Activated CD4-positive, CD25-positive, alpha-beta regulatory T cell treated with anti-CD3 and anti-CD28 coated beads, Interleukin-2, amount 50 U/mL, for 24 hours (primary cell): Measurements from ENCODE around the gene SCYGR5.

Experiments
- ATAC-seq, 2 donors: fragments of 150-1000 bp; cut with Tn5 transposase; one replicate each; pipeline ENCODE4 v1.10.0; 2021; ENCODE audit warnings: mild to moderate bottlenecking in 1 of 2, moderate library complexity in 1 of 2

SCYGR5 gene

DNA sequence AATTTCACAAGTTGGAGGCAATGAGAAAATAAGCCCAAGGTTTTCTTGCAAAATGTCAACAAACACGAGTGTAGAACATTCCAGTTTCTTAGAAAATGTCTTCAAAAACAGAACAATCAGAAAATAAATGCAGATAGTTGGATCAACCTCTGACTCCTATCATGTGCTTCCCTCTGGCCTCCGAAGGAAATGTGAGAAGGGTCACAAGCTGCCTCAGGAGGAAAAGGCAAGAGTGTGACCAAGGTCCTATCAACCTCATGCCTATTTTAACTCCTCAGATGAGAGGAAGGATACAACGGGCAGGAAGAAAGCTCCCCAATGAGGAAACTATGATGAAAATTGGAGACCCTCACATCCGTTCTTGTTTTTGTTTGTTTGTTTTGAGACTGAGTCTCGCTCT, 7.9 kb downstream of the SCYGR5 start:
- ATAC-seq, result no peak

DNA sequence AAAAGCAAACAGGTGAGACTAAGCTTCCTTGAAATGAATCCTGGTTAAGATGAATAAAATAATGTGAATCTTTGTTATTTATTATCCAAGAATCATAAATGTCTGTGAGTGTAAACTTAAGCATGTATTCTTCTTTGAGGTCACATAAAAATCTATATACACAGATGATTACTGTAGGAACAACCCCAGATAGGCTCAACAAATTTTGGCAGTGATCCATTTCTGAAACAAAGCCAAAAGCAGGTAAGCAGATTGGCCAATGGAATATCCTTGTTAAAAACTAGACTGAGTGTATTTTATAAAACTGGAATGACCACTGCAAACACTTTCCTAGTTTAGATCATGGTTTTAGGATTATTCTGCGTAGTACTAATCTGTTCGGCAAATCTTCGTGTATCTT, 11.3 kb downstream of the SCYGR5 start:
- ATAC-seq, result no peak

DNA sequence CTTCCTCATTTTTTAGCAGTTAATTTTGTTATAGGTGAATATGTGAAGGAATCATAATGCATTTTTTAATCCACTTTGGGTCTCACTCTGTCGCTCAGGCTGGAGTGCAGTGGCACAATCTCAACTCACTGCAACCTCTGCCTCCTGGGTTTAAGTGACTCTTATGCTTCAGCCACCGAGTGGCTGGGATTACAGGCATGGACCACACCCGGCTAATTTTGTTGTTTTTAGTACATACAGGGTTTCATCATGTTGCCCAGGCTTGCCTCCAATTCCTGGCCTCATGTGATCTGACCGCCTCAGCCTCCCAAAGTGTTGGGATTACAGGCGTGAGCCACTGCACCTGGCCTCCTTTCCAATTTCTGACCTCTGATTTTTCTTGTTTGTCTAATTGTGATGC, 17.7 kb downstream of the SCYGR5 start:
- ATAC-seq, result no peak

DNA sequence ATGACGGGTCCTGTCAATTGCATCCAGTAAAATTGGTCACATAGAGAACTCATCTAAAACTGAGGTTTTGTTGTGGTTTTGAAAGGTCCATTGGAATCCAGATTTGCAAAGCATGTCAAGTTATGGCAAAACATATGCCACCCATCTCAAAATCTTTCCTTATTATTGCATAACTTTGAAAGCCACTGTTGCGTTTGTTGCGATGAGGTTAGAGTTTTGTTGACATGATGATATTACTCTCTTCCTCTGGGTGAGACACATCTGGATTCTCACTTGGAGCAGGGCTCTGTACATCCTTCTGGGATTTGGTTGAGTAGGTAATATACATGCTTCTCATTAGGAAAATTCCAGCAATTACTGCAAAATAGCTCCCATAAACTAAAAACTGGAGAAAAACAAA, 20.6 kb downstream of the SCYGR5 start:
- ATAC-seq, result no peak

DNA sequence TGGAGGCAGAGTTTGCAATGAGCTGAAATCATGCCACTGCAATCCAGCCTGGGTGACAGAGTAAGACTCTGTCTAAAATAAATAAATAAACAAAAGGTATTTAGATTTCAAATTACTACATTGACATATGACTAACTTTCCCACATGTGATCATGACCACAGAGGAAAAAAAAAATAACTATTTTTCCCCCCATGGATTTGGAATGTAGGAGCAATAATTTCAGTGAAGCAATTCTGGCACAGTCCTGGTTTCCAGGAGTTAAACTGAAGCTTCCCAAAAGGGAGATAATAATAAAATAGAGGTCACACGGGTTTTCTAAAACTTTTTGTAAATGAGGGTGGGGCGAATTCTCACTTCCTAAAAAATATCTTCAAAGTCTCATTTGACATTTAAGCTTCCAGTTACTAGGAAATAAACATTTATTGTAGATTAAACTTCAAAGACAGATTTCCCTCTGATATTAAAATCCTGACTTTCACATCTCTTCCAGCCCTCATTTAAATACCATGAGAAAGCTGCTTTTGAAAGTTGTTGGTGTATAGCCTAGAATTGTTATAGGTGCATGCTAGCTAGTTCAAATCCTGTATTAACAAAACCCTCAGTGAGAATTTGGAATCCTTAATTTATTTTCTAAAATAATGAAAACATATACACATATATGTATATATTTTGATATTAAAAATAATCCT, 30.5 kb downstream of the SCYGR5 start:
- no peak for ATAC-seq

DNA sequence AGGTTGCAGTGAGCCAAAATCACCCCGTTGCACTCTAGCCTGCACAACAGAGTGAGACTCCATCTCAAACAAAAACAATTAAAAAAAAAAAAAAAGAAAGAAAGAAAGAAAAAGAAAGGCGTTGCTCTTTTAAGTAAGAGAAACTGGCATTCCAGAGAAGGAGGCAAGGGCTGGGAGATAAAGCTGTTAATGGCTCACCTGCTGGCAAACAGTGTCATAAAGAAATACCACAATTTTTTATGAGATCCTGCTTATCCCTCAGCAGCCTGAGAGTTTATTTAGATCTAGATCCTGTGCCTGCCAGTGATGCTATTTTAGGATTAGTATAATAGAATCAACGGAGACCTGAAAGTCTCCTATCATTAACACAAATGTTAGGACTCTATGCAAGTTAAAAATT, 35.0 kb downstream of the SCYGR5 start:
- no peak for ATAC-seq

DNA sequence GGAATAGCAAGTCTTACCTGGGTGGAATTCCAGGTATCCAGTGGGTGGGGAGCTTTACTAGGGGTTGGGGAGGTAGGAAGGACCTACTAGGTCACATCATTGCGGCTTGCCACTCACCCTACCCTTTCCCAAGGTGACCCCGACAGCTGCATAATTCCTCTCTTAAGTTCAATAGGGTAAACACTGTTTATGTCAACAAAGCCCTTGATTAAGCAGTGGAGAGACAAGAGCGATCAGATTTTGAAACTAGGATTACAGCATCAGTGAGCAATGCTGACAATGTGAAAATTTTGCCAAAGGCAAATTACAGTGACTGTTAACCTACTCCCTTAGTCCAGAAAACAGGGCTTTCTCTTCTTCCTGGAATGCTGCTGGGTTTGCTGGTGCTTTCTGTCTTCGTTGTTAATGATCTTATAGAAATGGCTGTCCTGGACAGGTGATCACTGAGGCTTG, 36.7 kb downstream of the SCYGR5 start:
- ATAC-seq, result no peak

DNA sequence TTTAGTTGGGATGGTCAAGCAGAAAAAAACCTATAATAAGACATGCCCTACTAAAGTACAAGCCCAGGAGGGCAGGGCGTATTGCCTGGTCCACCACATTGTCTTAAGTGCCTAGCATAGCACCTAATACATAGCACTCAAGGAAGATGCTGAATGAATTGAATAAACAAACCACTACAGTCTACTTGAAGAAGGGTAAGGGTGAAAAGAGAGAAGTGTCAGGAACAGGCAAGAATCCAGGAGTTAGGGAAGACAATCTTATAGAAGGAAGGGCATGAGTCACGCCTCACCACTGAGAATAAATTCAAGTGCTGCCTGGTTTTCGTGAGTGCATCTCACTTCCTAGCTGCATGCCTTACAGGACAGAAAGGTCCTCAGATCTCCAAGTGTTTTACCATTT, 37.4 kb downstream of the SCYGR5 start:
- no peak for ATAC-seq

DNA sequence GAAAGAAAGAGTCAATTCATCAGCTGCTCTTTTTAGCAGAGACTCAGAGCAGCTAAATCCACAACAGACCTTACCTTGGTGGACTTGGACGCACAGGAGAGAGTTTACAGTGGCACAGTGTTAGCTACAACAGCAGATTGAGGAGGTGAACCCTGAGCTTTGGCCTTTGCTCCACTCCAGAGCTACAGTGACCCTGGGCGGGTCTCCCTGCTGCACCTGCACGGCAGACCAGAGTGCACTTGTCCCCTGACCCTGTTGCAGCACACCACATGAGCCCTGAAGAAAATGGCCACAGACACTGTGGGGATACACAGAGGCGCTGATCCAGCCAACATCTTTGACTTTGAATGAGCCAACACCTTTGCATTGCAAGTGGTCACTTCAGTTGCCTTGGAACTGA, 40.3 kb downstream of the SCYGR5 start:
- ATAC-seq, result no peak

DNA sequence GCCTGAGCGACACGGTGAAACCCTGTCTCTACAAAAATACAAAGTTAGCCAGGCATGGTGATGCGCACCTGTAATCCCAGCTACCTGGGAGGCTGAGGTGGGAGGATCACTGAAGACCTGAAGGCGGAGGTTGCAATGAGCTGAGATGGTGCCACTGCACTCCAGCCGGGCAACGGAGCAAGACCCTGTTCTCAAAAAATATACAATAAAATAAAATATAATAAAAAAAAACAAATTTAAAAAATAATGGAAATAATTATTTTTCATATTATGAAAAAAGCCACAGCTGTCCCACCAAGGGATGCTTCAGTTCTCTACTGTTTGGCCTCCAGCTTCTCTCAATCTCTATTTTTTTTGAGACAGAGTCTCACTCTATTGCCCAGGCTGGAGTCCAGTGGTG, 40.8 kb downstream of the SCYGR5 start:
- ATAC-seq, result no peak

DNA sequence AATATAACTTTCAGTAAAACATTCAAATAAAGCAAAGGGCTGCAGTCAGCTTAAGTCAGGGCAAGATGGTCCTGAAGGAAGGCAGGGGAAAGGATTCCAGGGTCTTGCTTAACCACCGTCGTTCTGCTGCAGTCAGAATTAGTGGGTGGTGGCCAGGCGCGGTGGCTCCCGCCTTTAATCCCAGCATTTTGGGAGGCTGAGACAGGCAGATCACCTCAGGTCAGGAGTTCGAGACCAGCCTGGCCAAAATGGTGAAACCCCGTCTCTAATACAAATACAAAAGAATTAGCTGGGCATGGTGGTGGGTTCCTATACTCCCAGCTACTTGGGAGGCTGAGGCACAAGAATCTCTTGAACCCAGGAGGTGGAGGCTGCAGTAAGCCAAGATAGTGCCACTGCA, 44.4 kb downstream of the SCYGR5 start:
- no peak for ATAC-seq

DNA sequence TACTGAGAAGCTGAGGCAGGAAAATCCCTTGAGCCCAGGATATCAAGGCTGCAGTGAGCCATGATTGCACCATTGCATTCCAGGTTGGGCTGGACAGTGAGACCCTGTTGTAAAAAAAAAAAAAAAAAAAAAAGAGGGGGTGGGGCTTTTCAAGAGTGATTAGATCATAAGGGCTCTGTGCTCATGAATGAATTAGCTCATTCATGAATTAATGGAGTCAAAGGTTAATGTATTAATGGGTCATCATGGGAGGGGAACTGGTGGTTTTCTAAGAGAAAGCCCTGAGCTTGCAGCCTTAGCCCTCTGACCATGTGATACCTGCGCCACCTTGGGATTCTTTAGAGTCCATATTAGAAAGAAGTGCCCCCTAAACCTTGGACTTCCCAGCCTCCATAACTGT, 46.7 kb downstream of the SCYGR5 start:
- ATAC-seq, result no peak

DNA sequence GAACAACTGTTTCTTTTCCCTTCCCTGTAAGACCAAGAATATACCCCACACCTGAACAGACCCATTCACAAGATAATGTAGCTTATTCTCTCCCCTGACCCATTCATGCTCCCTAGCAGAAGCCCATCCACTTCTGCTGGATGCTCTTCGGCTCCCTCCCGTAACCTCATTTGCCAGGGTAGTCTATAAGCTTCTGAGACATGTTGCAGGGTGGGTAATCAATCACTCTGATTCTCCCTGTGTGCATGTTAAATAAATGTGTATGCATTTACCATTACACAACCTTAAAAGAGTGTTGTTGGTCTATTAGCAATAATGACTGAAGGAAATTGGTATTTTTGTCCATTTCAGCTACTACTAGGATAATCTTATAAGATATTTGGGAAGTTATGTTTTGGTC, 49.9 kb downstream of the SCYGR5 start:
- no peak for ATAC-seq
